GM12872 (cell line): ENCODE data around the gene SMARCD2.

Experiments
- CTCF ChIP-seq: IDR thresholded peaks from 3 replicates; pipeline ENCODE4 v1.5.1; 2011; ENCODE audit warnings: low read depth, mild to moderate bottlenecking, low read length, moderate library complexity; ENCODE audit not compliant: insufficient read depth

SMARCD2 gene

GRCh38 chr17:63819585-63820537 lies 22.6 kb downstream of the SMARCD2 start:
- TF ChIP-seq CTCF, result no peak

GRCh38 chr17:63819131-63819530 lies 23.4 kb downstream of the SMARCD2 start:
- no peak for TF ChIP-seq CTCF

- TF ChIP-seq CTCF, result no peak
Observed at GRCh38 chr17:63817736-63818385, 24.6 kb downstream of the SMARCD2 start.

GRCh38 chr17:63816669-63817068 lies 25.8 kb downstream of the SMARCD2 start:
- no peak for TF ChIP-seq CTCF

GRCh38 chr17:63816123-63816522 lies 26.4 kb downstream of the SMARCD2 start:
- no peak for TF ChIP-seq CTCF

GRCh38 chr17:63809970-63810369 lies 32.5 kb downstream of the SMARCD2 start:
- no peak for TF ChIP-seq CTCF

- no peak for TF ChIP-seq CTCF
Observed at GRCh38 chr17:63805591-63805990, 36.9 kb downstream of the SMARCD2 start.
